ENCODE data around the gene LRRC36. TPM values are rescaled to one million over a fixed set of nuclear protein-coding genes. Genes with fewer than 3 reads are reported as not detected.
A peak's percentile ranks its signal among the peaks of the same experiment; 100 is the strongest.

Gene LRRC36
- total RNA-seq, 4 donors from 2014 or later: 0.42 to 0.56 TPM; not detected in 2

- no peaks in the 10 kb centered on the region for H3K9me3 ChIP-seq
- H3K4me3 ChIP-seq: peak within 1 kb of the TSS; percentile 53
- peak within 1 kb of the TSS; percentile 85 for H3K27ac ChIP-seq
- 3% methylated on average over 23 of the region's 87 CpGs for WGBS
- H3K36me3 ChIP-seq: peaks cover 8% of the 10 kb centered on the region
- no peak for DNase-seq (ENCODE audit: low spot score in 2 of 2)
- peaks cover 4% of the 10 kb centered on the region for H3K27me3 ChIP-seq
- H3K4me1 ChIP-seq: peaks cover 57% of the 10 kb centered on the region
- no peak for TF ChIP-seq POLR2A (IDR thresholded peaks at IDR 0.05)
- TF ChIP-seq EP300 (IDR thresholded peaks at IDR 0.05): no peak
- TF ChIP-seq POLR2AphosphoS5 (IDR thresholded peaks at IDR 0.05): no peak
- TF ChIP-seq, protein P1, sequence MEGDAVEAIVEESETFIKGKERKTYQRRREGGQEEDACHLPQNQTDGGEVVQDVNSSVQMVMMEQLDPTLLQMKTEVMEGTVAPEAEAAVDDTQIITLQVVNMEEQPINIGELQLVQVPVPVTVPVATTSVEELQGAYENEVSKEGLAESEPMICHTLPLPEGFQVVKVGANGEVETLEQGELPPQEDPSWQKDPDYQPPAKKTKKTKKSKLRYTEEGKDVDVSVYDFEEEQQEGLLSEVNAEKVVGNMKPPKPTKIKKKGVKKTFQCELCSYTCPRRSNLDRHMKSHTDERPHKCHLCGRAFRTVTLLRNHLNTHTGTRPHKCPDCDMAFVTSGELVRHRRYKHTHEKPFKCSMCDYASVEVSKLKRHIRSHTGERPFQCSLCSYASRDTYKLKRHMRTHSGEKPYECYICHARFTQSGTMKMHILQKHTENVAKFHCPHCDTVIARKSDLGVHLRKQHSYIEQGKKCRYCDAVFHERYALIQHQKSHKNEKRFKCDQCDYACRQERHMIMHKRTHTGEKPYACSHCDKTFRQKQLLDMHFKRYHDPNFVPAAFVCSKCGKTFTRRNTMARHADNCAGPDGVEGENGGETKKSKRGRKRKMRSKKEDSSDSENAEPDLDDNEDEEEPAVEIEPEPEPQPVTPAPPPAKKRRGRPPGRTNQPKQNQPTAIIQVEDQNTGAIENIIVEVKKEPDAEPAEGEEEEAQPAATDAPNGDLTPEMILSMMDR (IDR thresholded peaks at IDR 0.05): no peak
These were observed 104.6 kb downstream of the LRRC36 start, which contains the start of gene HSD11B2 for GRCh38 chr16:67430977-67431774. HSD11B2 (plus strand) TSS chr16:67431121; CDS start chr16:67431249, 128 bp downstream.

GRCh38 chr16:67431775-67432505 is 105.3 kb downstream of the LRRC36 start:
- Histone ChIP-seq H3K27me3 (peaks cover 4% of the 10 kb centered on the region), H3K9me3 (no peaks in the 10 kb centered on the region), H3K27ac (peak overlapping the region; percentile 85), H3K4me3 (peak overlapping the region; percentile 53), H3K4me1 (peaks cover 57% of the 10 kb centered on the region), H3K36me3 (peaks cover 16% of the 10 kb centered on the region)
- TF ChIP-seq POLR2AphosphoS5 (IDR thresholded peaks at IDR 0.05) (no peak), POLR2A (IDR thresholded peaks at IDR 0.05) (no peak), EP300 (IDR thresholded peaks at IDR 0.05) (no peak)
- TF ChIP-seq, protein P1 (IDR thresholded peaks at IDR 0.05): no peak
- WGBS: 65% methylated on average over 11 of the region's 13 CpGs
- DNase-seq (ENCODE audit: low spot score in 2 of 2): no peak

- Histone ChIP-seq H3K4me1 (peaks cover 57% of the 10 kb centered on the region), H3K27me3 (peaks cover 4% of the 10 kb centered on the region), H3K4me3 (peak overlapping the region; percentile 53), H3K9me3 (no peaks in the 10 kb centered on the region), H3K36me3 (peaks cover 21% of the 10 kb centered on the region), H3K27ac (peak overlapping the region; percentile 12)
- 83% methylated on average over 5 of the region's 5 CpGs for WGBS
- no peak for DNase-seq (ENCODE audit: low spot score in 2 of 2)
- TF ChIP-seq POLR2AphosphoS5 (IDR thresholded peaks at IDR 0.05) (no peak), EP300 (IDR thresholded peaks at IDR 0.05) (no peak), POLR2A (IDR thresholded peaks at IDR 0.05) (no peak)
- TF ChIP-seq, protein P1 (IDR thresholded peaks at IDR 0.05): no peak
These were observed 105.9 kb downstream of the LRRC36 start for GRCh38 chr16:67432506-67432890.

DNA sequence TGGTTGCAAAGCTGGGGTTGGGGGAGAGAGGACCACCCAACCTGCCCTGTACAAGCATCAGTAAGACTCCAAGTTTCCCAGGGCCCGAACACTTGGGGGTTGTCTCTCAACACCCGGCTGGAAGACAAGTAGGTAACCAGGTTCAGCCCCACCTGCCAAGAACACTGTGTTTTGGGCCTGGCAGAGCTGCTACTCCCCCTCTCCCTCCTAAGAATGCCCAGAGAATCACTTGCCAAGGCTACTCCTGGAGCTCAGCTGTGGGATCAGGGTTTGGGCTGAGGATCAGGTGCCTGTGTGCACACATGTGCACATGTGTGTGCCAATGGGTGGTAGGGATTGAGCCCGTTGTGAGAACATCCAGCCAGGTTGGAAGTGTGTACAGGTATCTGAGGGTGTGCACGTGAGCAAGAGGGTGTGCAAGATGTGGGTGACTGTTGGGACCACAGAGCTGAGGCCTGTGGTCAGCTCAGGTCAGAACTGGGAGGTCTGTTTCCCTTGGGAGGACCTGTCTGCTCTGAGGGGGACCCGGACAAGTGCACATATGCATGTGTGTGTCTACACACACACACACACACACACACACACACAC is 106.6 kb downstream of the LRRC36 start:
- Histone ChIP-seq H3K36me3 (peaks cover 29% of the 10 kb centered on the region), H3K27me3 (peaks cover 4% of the 10 kb centered on the region), H3K4me1 (peaks cover 50% of the 10 kb centered on the region), H3K4me3 (peak overlapping the region; percentile 53), H3K27ac (peak overlapping the region; percentile 12), H3K9me3 (no peaks in the 10 kb centered on the region)
- no peak for TF ChIP-seq POLR2AphosphoS5 (IDR thresholded peaks at IDR 0.05)
- TF ChIP-seq, protein P1 (IDR thresholded peaks at IDR 0.05): no peak
- TF ChIP-seq POLR2A (IDR thresholded peaks at IDR 0.05): no peak
- TF ChIP-seq EP300 (IDR thresholded peaks at IDR 0.05): no peak
- no peak for DNase-seq (ENCODE audit: low spot score in 2 of 2)
- 72% methylated on average over 4 of the region's 5 CpGs for WGBS

Other genes with a start within 250 kb of the LRRC36 start
- gene PHAF1, start 216.9 kb upstream of the LRRC36 start, total RNA-seq: 10 to 100 TPM; 44.0 to 60.9 (median 53.1) TPM
- 1 to 10 TPM; 7.5 to 9.7 (median 9.0) TPM for gene B3GNT9, start 175.8 kb upstream of the LRRC36 start, total RNA-seq
- 10 to 100 TPM; 25.9 to 34.4 (median 28.7) TPM for gene TRADD, start 166.9 kb upstream of the LRRC36 start, total RNA-seq
- gene FBXL8, start 166.9 kb upstream of the LRRC36 start, total RNA-seq: 100 to 1,000 TPM in 1 of 4 donors, 10 to 100 TPM in 3; 45.0 to 134 (median 58.8) TPM
- gene HSF4, start 162.1 kb upstream of the LRRC36 start, total RNA-seq: 100 to 1,000 TPM in 2 of 4 donors, 10 to 100 TPM in 2; 56.5 to 351 (median 102) TPM
- gene NOL3, start 156.3 kb upstream of the LRRC36 start, total RNA-seq: 100 to 1,000 TPM in 2 of 4 donors, 10 to 100 TPM in 2; 64.3 to 116 (median 90.5) TPM
- gene MATCAP1, start 142.9 kb upstream of the LRRC36 start, total RNA-seq: 10 to 100 TPM; 14.2 to 30.0 (median 17.3) TPM
- gene EXOC3L1, start 136.7 kb upstream of the LRRC36 start, total RNA-seq: 1 to 10 TPM in 3 of 4 donors, under 1 TPM in 1; 0.45 to 2.0 (median 1.9) TPM
- gene E2F4, start 134.7 kb upstream of the LRRC36 start, total RNA-seq: 100 to 1,000 TPM in 1 of 4 donors, 10 to 100 TPM in 3; 92.6 to 106 (median 96.8) TPM
- 10 to 100 TPM; 48.0 to 77.6 (median 56.7) TPM for gene ELMO3, start 127.7 kb upstream of the LRRC36 start, total RNA-seq
- gene TMEM208, start 99.7 kb upstream of the LRRC36 start, total RNA-seq: 10 to 100 TPM; 32.8 to 46.8 (median 40.0) TPM
- gene FHOD1, start 79.3 kb upstream of the LRRC36 start, total RNA-seq: 10 to 100 TPM in 3 of 4 donors, 1 to 10 TPM in 1; 7.7 to 28.8 (median 15.3) TPM
- gene SLC9A5, start 77.8 kb upstream of the LRRC36 start, total RNA-seq: under 1 TPM; 0.26 to 0.64 (median 0.43) TPM
- 10 to 100 TPM; 13.8 to 36.8 (median 26.9) TPM for gene PLEKHG4, start 47.3 kb upstream of the LRRC36 start, total RNA-seq
- gene KCTD19, start 74 bp upstream of the LRRC36 start, total RNA-seq: under 1 TPM in 1 of 4 donors, not detected in 3; 0.25 TPM
- 100 to 1,000 TPM in 3 of 4 donors, 10 to 100 TPM in 1; 47.6 to 182 (median 121) TPM for gene TPPP3, start 66.7 kb downstream of the LRRC36 start, total RNA-seq
- gene ZDHHC1, start 89.7 kb downstream of the LRRC36 start, total RNA-seq: 10 to 100 TPM; 14.0 to 31.0 (median 23.8) TPM
- 100 to 1,000 TPM in 1 of 4 donors, 10 to 100 TPM in 3; 45.6 to 164 (median 69.1) TPM for gene HSD11B2, start 104.3 kb downstream of the LRRC36 start, total RNA-seq
- 100 to 1,000 TPM in 3 of 4 donors, 10 to 100 TPM in 1; 90.0 to 134 (median 110) TPM for gene ATP6V0D1, start 154.3 kb downstream of the LRRC36 start, total RNA-seq
- not detected for gene AGRP, start 156.7 kb downstream of the LRRC36 start, total RNA-seq
- 10 to 100 TPM; 20.6 to 41.5 (median 28.3) TPM for gene RIPOR1, start 202.0 kb downstream of the LRRC36 start, total RNA-seq
- 10 to 100 TPM; 36.2 to 50.1 (median 46.9) TPM for gene CTCF, start 235.7 kb downstream of the LRRC36 start, total RNA-seq